GM18868 (cell line): ENCODE results near the gene TMEFF2.

Experiments used
- ATAC-seq: cut with Tn5 transposase; IDR thresholded peaks from one replicate; pipeline ENCODE4 v1.9.1; 2021; ENCODE audit warnings: mild to moderate bottlenecking, moderate library complexity; ENCODE audit not compliant: unreplicated experiment

Gene TMEFF2, protein sequence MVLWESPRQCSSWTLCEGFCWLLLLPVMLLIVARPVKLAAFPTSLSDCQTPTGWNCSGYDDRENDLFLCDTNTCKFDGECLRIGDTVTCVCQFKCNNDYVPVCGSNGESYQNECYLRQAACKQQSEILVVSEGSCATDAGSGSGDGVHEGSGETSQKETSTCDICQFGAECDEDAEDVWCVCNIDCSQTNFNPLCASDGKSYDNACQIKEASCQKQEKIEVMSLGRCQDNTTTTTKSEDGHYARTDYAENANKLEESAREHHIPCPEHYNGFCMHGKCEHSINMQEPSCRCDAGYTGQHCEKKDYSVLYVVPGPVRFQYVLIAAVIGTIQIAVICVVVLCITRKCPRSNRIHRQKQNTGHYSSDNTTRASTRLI

DNA sequence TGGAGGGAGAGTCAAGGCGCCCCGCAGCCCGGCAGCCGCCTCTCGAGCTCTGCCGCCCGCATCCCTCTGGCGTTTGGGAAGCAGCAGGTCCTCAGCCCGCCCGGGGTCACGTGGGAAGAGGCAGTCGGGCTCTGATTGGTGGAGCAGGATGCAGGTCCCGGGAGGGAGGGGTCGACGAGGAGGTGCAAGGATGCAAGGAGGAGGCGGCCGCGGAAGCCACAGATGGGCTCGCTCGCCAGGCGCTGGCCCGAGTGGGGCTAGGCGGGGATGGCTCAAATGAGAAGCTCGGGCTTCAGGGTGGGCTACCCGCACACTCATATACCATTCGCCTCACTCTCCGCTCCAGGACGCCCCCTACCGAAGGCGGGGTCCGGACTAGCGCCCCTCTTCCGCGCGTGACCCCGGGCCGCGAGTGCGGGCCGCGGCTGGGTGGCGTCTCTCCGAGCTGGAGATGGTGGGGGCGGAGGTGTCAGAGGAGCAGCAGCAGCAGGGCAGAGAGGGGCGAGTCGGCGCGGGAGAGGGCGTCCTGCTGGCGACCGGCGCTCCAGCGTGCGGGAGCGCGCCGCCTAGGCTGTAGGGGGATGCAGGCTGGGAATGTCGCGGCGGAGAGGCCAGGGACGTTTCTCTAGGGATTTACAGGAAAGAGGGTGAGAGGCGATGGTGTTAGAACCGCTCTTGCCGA, at the start of gene TMEFF2:
TSS of gene TMEFF2 (minus strand) at position 68 of the 682 bp plus-strand sequence. CDS start 409 bp downstream, outside the sequence.
- peak; percentile 62 for ATAC-seq

DNA sequence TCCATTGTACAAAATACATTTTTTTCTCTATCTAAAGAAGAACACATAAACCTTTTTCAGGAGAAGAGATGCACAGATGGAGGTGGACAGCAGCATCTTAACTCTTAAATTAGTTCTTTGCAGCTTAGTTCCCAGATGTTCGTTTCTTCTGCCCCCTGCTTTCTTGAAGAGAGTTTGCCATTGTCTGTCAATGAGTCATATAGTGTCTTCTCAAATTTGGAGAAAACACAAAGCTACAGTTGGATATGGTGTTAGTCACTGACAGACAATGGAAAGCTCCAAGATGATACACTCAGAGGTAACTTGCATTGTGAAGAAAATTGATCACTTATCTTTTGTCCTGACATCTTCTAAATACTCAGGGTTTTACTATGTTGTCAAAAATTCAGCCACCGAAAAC, 48.8 kb upstream of the TMEFF2 start:
- ATAC-seq = no peak

DNA sequence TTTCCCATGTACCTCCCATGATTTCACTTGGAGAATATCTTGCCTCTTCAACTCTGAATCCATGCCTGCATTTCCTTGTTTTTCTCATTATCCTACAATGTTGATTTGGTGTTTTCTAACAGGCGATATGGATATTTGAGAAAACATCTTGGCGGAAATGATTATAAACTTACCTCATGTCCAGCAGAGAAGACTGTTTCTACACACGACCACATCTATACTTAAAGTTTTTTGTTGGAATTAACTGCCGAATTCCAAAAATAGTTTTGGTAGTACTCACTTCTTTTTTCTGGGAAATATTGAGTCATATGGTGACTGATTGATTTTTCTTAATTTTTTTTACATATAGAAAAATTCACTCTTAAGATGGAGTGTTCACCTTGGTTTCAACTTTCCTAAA, 41.4 kb upstream of the TMEFF2 start:
- no peak for ATAC-seq

DNA sequence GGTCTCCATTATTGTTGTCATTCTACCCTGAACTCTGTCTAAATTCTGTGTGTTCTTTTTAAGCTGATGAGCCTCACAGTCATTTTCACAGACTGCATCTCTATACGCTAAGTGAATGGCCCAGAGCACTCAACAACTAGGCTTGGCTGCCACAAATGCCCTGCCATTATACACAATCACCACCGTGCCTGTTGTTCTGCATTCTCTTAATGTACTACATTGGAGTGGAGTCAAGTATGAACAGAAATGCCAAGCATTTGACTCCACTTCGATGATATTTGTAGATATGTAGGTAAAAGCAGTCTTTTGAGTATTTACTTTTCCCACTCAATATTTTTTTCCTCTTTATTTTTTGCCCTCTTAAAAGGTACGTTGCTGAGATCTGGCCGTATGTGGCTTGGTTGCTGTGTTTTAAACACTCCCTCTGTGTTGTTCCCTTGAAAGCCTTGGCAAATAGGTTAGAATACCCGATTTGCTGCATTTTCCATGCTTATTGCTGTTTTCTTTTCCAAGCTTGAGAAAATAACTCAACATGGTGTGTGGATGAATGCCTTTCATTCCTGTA, 36.2 kb upstream of the TMEFF2 start:
- ATAC-seq = no peak

DNA sequence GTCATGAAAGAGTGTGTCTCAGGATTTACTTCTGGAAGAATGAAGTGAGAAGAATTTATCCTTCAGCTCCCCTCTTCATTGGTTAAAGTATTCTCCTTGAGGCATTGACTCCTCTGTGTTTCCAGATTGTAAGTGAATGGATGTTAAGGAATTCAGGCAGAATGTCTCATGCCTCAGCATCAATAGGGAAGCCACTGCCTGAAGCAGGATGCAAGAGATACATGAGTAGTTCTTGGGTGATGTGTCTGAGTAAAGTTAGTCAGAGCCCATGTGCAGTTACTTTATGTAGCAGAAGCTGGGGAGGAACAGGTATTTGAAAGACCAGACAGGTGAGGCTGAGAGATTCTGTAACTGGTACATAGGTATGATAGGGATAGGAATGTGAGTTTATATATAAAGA, 34.0 kb upstream of the TMEFF2 start:
- no peak for ATAC-seq

DNA sequence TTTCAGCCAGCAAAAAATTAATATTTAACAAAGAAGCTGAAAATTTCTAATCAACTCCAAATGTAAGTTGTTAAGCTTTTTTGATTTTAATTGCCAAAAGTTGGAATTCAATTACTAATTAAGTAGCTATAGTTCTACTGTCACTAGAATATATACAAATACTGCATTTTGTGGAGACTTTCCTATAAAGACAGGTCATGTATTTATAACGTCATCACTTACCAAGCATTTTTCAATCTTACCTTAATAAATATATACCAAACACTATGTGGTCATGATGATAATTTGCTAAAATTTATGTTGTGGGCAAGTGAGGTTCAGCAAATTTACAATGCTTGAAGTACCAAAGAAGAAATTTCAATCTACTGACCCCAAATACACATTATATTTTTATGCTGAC, 24.2 kb upstream of the TMEFF2 start:
- no peak for ATAC-seq

DNA sequence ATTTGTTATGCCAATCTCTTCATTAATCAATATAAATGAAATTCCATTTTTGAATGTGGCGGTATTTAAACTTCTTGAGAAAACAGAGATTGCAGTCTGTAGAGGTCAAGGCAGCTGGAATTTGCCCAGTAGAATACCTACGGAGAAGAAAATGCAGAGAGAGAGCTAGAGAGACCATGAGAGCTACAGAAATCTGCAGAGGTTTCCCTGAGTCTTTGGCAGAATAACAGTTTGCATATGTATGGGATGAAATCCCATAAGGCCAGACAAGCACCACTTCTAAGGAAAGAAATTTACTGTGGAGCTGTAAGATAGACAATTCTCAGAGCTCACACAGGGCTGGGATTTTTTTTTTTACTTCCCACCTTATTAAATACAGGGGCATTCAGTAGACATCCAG, 23.6 kb upstream of the TMEFF2 start:
- ATAC-seq = no peak

DNA sequence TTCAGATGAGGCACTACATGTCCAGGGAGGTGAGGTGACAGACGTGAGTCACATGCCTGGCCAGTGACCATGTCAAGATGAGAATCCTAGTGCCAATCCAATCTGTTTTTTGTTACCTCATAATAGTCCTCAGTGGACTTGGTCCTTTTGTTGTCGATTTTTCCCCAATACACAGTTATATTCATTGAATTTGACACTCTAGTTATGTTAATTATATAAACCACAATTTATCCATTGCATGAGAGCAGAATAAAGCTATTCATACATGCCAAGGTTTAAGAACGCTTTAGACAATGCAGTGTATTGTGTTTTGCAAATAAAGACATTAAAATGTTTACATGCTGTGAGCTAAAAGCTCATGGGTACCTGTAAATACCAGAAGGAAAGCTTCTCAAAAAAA, 21.6 kb upstream of the TMEFF2 start:
- no peak for ATAC-seq

DNA sequence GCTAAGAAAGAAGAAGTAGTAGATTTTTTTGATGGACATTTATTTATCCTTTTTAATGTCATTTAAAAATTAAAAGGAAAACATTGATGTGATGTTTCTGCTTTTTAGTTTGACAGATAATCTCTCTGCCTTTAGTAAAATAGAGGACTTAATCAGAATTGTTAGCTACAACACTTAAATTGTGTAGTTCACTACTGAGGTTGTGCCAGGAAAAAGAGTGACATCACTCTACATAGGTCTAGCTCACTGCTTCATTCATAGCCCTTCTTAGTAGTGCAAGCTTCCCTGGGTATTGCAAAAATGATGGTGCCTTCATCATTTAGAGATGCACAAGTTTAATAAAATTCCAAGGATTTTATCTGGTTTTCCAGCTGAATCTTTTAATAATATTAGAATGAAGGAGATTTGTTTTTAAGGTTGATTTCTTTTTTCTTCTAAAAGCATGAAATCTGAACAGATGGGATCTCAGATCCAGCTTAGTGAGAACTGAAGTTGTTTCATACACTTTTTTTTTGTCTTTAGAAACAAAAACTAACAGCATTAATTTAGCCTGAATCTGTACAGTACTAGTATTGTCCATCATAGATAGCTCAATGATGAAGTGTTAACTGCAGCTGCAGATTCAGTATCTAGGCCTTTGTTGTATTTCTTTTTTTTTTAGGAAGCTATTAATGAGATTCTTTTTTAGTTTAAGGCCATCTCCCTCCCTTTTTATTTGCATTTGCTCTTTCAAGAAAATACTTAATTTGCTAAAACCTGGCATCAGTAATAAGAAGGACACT, 20.6 kb upstream of the TMEFF2 start:
- ATAC-seq = no peak

DNA sequence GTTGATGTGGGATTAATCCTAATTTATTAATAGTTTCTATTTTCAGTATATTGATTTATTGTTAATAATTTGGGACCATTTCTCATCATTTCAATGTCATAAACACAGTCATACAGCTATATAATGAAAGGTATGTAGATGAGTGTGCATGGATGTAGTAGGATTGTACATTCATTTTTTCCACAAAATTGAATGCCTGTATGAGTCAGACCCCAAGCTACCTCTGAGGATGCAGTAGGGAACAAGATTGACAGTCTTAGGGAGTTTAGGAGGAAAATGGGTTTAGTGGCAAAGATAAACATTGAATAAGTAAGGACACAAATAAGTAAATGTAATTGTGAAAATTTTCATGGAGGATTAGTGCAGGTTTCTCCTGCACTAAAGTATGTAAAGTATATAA, 14.1 kb upstream of the TMEFF2 start:
- ATAC-seq = no peak

DNA sequence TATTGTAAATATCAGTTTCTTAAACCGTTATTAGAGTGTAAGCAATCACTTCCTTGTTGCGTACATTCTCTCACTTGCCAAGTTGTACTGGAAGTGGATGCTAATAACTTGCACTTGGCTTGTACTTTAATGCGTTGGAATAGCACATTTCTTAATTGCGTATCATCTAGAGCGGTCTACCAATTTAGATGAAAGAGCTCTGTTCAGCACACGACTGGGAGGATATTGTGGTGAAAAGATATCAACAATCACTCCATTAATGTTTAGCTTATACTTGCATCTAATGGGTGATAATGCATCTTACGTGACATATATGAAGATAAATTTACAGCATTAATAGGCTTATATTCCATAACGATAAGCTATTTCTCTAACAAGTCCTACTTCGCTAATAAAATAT, 11.7 kb upstream of the TMEFF2 start:
- no peak for ATAC-seq

DNA sequence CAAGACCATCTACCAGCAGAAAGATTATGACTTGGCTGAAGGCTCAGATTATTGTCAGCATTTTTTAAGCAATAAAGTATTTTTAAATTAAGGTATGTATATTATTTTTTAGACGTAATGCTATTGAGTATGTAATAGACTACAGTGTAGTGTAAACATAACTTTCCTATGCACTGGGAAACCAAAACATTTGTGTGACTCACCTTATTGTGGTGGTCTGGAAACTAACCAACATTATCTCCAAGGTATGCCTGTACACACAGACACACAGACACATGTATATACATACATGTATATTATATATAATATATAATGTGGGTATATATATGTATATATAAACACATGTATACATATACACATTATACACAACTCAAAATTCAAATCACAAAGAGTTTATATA, 9.1 kb upstream of the TMEFF2 start:
- ATAC-seq = no peak

DNA sequence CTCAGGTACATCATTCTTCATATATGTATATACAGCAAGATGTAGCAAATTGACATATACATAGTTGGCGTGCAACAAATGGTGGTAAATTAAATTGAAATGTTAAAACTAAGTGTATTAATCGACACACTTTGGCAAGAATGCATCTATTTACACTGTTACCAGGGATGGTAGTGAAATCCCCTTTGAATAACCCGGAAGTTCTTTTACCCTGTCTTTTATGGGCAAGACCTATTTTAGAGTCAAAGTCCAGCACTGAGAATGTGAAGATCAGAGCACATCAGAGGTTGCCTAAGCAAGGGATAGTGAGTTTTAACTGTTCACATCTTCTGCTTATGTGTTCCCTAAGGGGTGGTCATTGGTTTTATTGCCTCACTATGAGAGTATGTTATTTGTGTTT, 7.6 kb upstream of the TMEFF2 start:
- no peak for ATAC-seq

DNA sequence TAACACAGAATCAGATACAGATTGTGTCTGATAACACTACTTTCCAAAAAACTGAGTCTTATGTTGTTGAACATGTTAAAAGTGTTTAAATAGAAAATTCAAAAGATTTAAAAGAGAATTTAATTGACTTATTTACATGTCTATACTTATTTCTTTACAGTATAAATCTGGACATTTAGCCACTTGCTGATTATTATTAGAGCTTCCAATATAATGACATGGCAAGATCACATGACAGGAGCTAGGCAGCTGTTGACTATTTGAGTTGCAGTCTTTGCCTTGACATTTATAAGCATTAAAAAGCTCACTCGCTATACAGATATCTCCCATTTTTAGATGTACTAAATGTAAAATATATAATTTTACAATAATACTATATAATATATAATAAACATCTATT, 6.4 kb upstream of the TMEFF2 start:
- no peak for ATAC-seq

DNA sequence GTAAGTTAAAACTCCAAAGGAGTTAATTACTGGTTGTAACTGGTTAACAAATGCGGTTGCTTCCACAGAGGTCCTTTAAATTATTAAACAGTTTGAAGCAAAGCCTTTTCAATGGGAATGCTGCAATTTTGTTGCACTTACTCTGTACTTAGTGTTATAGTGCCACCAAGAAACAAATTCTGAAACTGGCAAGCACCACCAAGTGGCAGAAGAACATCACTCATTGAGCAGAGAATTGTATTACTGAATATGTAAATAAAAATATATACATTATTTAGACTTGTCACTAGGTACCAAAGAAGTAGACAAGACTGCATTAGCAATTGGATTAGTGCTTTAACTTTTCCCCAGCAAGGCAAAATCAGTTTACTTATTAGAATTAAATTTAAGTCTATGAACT, 2.6 kb upstream of the TMEFF2 start:
- no peak for ATAC-seq

DNA sequence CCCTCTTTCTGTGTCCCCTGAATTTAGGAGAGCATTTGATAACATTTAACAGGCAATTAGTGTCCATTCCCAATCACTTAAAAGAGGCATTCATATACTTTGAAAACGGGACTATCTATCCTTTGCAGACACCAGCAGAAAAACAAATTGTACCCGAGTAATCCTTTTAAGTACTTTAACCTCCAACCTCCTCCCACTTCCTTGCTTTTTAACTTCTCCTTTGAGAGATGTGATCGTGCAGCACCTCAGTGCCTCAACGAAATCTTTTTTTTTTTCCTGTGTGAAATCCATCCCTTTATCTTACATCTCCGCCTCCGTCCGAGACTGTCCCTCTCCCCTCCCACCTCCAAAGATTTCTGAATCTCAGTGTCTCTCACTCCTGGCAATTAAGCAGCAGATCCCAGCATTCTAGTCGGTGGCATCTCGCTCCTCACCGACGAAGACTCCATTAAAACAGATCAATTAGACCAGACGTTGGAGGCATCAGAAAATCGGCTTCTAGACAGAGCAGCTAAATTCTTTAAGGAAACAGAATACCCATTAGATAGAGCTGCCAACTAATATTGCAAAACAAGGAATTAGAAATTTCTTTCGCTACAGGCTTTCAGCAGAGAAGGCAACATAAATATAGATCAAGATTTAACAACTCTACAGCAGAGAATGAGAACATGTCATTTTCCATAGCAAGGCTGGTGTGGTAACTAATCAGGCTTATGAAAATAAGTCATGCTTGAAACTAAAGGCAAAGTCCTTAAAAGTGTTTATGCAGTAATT, 1.9 kb upstream of the TMEFF2 start:
- no peak for ATAC-seq

DNA sequence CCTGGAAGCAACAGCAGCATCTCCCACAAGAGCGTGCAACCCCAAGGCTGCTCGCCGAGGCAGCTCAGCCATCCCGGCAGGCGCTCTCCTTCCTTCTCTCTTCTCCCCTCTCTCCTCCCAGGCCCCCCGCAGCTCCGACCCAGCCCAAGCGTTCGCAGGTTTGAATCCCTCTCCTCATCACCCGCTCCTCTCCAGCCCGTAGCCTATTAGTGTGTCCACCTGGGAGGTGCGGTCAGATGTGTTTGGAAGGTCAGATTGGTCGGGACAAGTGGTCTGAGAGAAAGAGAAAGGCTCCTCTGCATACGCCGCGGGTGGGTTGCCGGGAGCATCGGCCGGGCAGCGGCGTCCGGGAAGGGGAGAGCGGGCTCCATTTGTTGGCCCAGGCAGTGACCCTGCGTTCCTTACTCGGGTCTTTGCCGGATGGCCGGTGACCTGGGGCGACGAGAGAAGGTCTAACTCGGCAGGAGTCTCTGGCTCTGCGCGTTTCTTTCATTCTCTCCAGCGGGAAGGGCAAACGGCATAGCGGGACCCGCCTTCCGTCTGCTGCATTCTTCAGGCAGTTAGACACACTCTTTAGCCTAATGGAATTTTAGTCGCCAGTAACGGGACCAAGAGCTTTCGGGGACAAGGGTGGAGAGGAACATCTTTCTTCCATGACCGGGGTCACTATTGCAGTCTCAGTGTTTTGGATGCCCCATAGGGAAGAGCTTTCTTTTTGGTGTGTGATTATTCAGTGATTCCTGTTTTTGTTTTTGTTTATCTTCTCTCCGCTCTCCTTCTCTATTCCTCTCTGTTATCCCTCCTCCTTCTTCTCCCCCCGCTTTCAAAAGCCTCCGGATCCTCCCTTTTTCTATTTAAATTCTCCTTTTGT, 1.1 kb upstream of the TMEFF2 start:
- ATAC-seq = peak; percentile 19

DNA sequence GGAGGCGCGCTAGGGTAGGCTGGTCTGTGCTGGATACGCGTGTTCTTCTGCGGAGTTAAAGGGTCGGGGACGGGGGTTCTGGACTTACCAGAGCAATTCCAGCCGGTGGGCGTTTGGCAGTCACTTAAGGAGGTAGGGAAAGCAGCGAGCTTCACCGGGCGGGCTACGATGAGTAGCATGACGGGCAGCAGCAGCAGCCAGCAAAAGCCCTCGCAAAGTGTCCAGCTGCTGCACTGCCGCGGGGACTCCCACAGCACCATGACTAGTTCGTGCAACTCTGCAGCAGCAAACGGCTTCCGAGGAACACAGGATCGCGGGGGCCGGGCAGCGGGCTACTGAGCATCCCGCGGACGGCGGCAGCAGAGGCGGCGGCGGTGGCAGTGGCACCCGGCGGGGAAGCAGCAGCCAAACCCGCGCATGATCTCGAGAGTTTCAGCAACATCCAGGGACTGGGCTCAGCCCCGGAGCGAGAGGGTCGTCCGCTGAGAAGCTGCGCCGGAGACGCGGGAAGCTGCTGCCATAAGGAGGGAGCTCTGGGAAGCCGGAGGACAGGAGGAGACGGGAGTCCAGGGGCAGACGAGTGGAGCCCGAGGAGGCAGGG, 368 bp downstream of the TMEFF2 start:
- ATAC-seq = peak; percentile 23

DNA sequence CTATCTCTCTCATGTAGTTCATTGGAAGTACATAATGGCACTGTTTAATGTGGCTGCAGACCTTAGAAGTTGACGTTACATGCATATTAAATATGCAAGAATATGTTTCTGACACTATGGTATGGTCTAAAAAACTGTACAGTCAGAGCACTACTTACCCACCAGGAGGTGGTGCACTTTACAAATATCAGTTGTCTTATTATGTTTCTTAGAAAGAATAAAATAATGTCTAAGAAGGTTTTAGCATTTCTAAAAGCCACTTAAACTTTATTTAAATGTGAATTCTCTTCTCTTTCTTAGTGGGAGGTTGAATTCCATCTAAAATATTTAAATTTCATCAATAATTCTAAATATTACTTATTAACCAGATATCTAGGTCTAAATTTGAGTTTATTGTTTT, 4.3 kb downstream of the TMEFF2 start:
- peak; percentile 36 for ATAC-seq
